ENCODE measurements around the gene TMEM266.

The TMEM266 gene

DNA sequence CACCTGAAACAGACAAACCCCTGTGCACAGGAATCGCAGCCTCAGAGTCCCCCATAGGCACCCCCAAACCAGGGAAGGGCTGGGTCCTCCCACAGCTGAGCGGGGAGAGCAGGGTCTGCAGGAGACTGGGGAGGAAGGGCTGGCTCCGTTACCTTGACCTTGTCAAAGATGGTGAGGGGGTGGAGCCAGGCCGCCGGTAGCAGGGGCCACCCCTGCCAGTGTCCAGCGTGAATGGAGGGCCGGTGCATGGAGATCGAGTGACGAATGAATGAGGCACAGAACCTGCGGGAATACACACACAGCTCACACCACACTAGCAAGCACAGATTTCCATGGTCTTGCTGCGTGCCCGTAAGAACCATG, 102.2 kb downstream of the TMEM266 start:
- no peak for DNase-seq (ENCODE audit: low read depth in 2 of 2)

DNA sequence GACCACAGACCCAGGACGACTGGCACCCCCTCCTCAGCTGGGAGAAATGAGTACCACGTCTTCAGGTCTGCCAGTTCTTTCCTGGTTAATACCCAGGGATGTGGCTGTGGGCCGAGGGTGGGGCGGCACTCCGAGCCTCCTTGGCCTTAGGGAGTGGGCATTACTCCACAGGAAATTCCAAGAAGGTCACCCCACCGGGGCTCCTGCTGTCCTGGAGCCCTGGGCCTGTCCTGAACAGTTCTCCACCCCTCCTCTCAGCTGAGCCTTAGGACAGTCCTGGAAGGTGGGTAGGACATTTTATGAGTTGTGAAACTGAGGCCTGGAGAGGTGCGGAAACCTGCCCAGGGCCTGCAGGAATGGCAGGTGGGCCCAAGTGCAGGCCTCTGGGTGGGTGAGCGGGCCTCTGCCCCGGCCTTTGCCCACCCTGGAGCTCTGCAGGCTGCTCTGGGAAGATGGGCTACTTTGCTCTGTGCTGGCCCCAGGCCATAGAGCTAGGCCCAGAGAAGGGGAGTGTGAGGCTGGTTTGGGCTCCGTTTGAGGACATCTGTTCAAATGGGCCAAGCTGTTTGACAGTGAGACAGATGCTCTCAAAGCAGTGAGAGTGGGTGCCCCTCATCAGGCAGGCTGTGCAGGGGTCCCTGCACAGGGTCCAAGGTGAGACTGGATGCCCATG, 103.1 kb downstream of the TMEM266 start:
- DNase-seq (ENCODE audit: low read depth in 2 of 2) = no peak

DNA sequence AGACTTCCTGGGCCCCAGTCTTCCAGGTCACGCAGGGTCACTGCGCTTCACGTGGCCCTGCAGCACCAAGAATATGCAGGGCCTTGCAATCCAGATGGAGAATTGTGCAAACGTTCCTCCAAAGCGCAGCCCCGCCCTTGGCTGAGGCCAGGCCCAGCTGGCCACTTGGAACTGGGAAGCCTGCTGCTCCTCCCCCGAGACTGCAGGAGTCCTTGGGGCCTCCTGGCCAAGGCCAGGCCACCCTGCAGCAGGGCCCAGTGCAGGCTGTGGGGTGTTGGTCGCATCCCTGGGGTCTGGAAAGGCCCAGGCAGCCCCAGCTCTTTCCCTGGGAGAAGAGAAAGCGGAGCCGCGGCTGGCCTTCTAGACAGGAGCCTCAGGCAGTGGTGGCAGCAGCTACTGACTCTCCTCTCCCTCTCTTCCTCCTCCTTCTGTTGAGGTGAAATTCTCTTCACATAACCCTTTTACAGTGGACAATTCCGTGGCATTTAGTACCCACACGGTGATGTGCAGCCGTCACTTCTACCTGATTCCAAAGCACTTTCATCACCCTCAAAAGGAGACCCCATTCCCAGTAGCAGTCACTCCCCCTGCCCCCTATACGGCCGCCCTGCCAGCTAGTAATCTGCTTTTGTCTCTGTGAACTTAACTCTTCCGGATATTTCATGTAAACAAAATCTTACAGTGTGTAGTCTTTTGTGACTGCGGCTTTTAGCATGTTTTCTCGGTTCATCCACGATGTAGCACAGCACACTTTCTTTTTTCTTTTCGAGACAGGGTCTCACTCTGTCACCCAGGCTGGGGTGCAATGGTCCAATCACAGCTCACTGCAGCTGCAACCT, 103.9 kb downstream of the TMEM266 start:
- no peak for DNase-seq (ENCODE audit: low read depth in 2 of 2)

GRCh38 chr15:76164602-76165001, 104.8 kb downstream of the TMEM266 start:
- no peak for DNase-seq (ENCODE audit: low read depth in 2 of 2)

DNA sequence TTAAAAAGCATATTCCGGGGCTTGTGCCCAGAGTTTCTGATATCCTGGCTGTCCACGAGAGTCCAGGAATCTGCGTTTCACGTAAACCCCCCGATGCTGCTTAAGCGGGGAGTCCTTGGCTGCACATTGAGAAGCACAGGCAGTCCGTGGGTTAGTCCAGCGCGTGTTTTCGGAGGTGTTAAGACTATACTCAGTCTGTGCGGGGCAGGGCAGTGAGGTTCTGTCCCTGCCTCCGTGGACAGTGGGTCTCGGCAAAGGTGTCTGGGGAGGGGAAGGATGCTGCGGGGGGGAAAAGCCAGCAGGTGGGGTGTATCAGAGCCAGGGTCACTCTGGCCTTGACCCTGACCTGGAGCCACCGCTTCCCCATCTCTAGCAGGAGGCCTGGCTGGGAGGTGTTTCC, 106.2 kb downstream of the TMEM266 start:
- no peak for DNase-seq (ENCODE audit: low read depth in 2 of 2)

- no peak for DNase-seq (ENCODE audit: low read depth in 2 of 2)
These were observed 108.6 kb downstream of the TMEM266 start for GRCh38 chr15:76168237-76168984.

DNA sequence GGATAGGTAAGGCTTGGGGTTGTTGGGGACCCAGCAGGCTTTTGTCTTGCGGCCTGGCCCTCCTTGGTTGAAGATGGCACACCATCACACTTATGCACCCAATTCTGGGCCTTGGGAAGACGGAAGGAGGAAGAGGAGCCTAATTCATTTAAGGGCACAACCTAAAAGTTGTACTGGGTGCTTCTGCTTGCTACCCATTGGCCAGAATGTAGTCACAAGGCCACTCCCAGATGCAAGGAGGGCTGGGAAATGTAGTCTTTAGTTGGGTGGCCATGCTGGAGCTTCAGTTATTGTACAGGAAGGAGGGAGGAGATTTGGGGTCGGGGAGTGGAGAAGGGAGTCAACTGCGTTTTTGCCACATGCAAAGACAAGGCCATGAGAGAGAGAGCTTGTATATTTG, 109.2 kb downstream of the TMEM266 start:
- no peak for DNase-seq (ENCODE audit: low read depth in 2 of 2)

GRCh38 chr15:76169911-76170800, 110.4 kb downstream of the TMEM266 start:
- no peak for DNase-seq (ENCODE audit: low read depth in 2 of 2)

DNA sequence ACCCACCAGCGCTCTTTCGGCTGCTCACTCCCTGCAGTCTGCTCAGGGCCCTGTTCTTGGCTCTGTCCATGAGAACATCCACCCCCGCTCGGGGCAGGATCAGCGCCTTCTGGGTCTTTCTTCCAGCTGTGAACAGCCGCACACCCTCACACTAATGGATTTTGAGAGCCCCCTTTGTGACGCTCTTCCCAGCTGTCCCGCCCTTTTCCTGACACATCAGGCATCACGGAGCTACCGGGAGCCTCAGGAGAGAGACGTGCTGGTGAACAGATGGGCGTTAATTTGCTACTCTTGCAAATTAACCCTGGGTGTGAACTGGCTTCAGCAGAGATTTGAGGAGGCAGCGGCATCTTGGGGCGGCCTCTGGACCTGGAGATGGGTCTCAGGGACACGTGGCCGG, 113.0 kb downstream of the TMEM266 start:
- DNase-seq (ENCODE audit: low read depth in 2 of 2) = no peak

DNA sequence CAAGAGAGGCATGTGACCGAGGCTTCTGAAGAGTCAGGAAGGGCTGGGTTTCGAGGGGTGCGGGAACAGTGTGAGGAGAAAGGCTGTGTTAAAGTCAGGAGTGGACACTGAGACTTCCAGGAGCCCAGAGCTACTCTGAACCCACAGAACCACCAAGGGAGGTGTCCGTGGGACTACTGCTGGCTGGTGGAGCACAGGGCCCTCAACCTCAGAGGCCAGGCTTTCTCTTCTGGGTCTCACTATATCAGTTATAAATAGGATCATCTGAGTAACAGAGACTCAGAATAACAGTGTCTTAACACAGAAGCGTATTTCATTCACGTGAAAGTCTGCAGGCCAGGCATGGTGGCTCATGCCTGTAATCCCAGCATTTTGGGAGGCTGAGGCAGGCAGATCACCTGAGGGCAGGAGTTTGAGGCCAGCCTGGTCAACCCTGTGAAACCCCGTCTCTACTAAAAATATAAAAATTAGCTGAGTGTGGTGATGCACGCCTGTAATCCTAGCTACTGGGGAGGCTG, 113.6 kb downstream of the TMEM266 start:
- no peak for DNase-seq (ENCODE audit: low read depth in 2 of 2)

GRCh38 chr15:76174654-76175053, 114.9 kb downstream of the TMEM266 start:
- DNase-seq (ENCODE audit: low read depth in 2 of 2) = no peak

GRCh38 chr15:76175442-76175841, 115.7 kb downstream of the TMEM266 start:
- no peak for DNase-seq (ENCODE audit: low read depth in 2 of 2)

GRCh38 chr15:76176059-76176458, 116.3 kb downstream of the TMEM266 start:
- DNase-seq (ENCODE audit: low read depth in 2 of 2) = no peak

DNA sequence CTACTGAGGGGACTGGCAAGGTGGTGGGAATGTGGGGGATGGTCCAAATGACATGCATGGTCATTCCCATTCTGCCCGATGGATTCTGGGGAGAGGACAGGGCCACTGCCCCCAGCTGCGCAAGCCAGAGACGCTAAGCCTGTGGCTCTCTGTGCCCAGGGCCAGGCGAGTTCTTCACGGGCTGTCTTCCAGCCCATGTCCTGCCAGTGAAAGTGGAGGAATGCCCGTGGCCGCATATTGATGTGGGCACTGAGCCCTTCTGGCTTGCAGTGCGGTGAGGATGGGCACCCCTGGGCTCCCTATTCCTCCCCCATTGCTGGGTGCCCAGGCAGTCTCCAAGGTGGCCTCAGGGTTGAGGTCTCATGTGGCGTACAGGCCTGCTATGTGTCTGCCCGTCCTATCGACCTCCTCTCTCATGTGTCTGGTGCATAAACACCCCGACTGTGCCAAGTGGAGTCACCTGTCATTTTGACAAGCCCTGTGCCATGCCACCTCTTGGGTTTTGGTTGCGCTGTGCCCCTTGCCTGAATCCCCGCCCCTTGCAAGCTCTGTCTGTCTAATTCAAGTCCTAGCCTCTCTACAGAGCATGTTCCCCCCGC, 116.8 kb downstream of the TMEM266 start:
- DNase-seq (ENCODE audit: low read depth in 2 of 2) = no peak

DNA sequence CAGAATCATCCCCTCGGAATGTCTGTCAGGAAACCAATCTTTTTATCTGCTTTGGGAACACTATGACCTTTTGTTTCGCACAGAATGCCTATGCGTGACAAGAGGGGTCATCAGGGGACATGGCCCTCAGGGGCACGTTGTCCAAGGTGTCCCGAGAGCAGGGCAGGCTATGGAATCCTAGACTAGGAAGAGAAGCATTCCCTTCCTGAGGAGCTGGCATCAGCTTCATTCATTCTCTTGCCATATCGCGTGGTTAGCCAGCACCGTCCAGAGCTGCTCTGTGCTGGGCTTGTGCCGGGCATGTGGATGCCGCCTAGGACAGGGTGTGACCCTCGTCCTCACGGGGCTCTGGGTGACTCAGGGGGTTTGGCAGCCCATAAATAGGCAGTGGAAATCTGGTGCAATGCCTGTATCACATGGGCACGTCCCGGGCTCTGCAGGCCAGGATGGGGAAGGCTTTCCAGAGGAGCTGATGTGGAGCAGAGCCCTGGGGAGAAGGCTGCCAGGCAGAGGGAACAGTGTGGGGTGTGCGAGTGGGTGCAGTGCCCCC, 117.8 kb downstream of the TMEM266 start:
- DNase-seq (ENCODE audit: low read depth in 2 of 2) = no peak

- no peak for DNase-seq (ENCODE audit: low read depth in 2 of 2)
These were observed 118.7 kb downstream of the TMEM266 start for GRCh38 chr15:76178296-76179000.

- no peak for DNase-seq (ENCODE audit: low read depth in 2 of 2)
These were observed 119.2 kb downstream of the TMEM266 start for GRCh38 chr15:76179023-76179422.

DNA sequence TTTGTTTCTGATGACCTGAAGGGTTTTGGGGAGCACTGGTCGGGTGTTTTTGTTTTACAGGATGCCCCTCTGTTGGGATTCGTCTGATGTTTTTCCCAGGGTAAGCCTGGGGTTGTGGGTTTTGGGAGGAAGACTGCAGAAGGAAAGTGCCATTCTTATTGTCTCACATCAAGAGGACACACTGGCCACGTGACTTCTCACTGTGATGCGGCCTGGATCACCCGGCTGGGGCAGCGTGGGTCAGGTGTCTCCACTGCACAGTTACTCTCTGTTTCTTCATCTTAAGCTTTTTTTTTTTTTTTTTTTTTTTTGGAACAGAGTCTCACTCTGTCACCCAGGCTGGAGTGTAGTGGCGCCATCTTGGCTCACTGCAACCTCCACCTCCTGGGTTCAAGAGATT, 120.5 kb downstream of the TMEM266 start:
- no peak for DNase-seq (ENCODE audit: low read depth in 2 of 2)

- DNase-seq (ENCODE audit: low read depth in 2 of 2) = peak in 1 of 2 donors; percentile 40
These were observed 121.9 kb downstream of the TMEM266 start for GRCh38 chr15:76181705-76182107.

Data from stimulated activated CD4-positive, alpha-beta T cell treated with anti-CD3 and anti-CD28 coated beads, Interleukin-4, amount 100 ng/mL, for 48 hours (primary cell).